HepG2 (cell line): ENCODE measurements around the gene CGREF1. TPM values are rescaled to one million over a fixed set of nuclear protein-coding genes. Genes with fewer than 3 reads are reported as not detected.

Experiments
- AFF4 ChIP-seq: sonication (generic); formaldehyde crosslinking; IDR thresholded peaks from 2 replicates; pipeline ENCODE4 v1.4.0; 2020; ENCODE audit warnings: missing genetic modification reagents
- ARID3A ChIP-seq: IDR thresholded peaks from 2 replicates; pipeline ENCODE4 v1.6.1; 2012; ENCODE audit warnings: low read depth, low read length, improper control_type of control experiment
- BCL6 ChIP-seq: IDR thresholded peaks from 2 replicates; pipeline ENCODE4 v1.6.1; 2016; ENCODE audit warnings: missing genetic modification reagents, missing compliant biosample characterization
- FOSL2 ChIP-seq: sonication (generic); formaldehyde crosslinking; IDR thresholded peaks from 2 replicates; pipeline ENCODE4 v1.4.0; 2020; ENCODE audit warnings: missing genetic modification reagents
- GABPB1 ChIP-seq: IDR thresholded peaks from 2 replicates; pipeline ENCODE4 v1.6.1; 2016; ENCODE audit warnings: mild to moderate bottlenecking, missing genetic modification reagents, moderate library complexity, missing compliant biosample characterization
- GATA4 ChIP-seq: sonication (generic); IDR thresholded peaks from 2 replicates; pipeline ENCODE4 v1.6.1; 2016; ENCODE audit warnings: antibody characterized with exemption, low read depth, borderline replicate concordance
- GPN1 ChIP-seq: sonication (generic); formaldehyde crosslinking; IDR thresholded peaks from 2 replicates; pipeline ENCODE4 v1.5.1; 2020; ENCODE audit warnings: missing genetic modification reagents, borderline replicate concordance
- HOXA7 ChIP-seq: sonication (generic); formaldehyde crosslinking; IDR thresholded peaks from 2 replicates; pipeline ENCODE4 v1.8.1; 2022; ENCODE audit warnings: mild to moderate bottlenecking, missing genetic modification reagents, moderate library complexity
- IRF1 ChIP-seq: sonication (generic); formaldehyde crosslinking; IDR thresholded peaks from 2 replicates; pipeline ENCODE4 v1.4.0; 2020; ENCODE audit warnings: low read depth, mild to moderate bottlenecking, missing genetic modification reagents
- IRX3 ChIP-seq: sonication (generic); formaldehyde crosslinking; IDR thresholded peaks from 2 replicates; pipeline ENCODE4 v1.8.1; 2023; ENCODE audit warnings: mild to moderate bottlenecking, low read depth, missing genetic modification reagents, borderline replicate concordance
- MEIS2 ChIP-seq: sonication (generic); formaldehyde crosslinking; IDR thresholded peaks from 2 replicates; pipeline ENCODE4 v1.9.0; 2021; ENCODE audit warnings: mild to moderate bottlenecking, missing genetic modification reagents
- MYC ChIP-seq: sonication (generic); formaldehyde crosslinking; IDR thresholded peaks from 2 replicates; pipeline ENCODE4 v1.9.0; 2021; ENCODE audit warnings: missing genetic modification reagents, borderline replicate concordance
- SMYD3 ChIP-seq: sonication (generic); formaldehyde crosslinking; IDR thresholded peaks from 2 replicates; pipeline ENCODE4 v1.8.1; 2023; ENCODE audit warnings: mild to moderate bottlenecking, missing genetic modification reagents
- SP4 ChIP-seq: sonication (generic); formaldehyde crosslinking; IDR thresholded peaks from 2 replicates; pipeline ENCODE4 v1.8.1; 2023; ENCODE audit warnings: mild to moderate bottlenecking, missing genetic modification reagents
- SRF ChIP-seq: IDR thresholded peaks from 2 replicates; pipeline ENCODE4 v1.6.1; 2011; ENCODE audit warnings: mild to moderate bottlenecking, low read depth, low read length, moderate library complexity
- STAG1 ChIP-seq: sonication (generic); formaldehyde crosslinking; IDR thresholded peaks from 2 replicates; pipeline ENCODE4 v1.4.0; 2020; ENCODE audit warnings: missing genetic modification reagents
- ZNF24 ChIP-seq: fragments of 450-650 bp; IDR thresholded peaks from 2 replicates; pipeline ENCODE4 v1.6.1; 2017; ENCODE audit warnings: antibody characterized with exemption, mild to moderate bottlenecking
- ZNF441 ChIP-seq: sonication (generic); formaldehyde crosslinking; IDR thresholded peaks from 2 replicates; pipeline ENCODE4 v1.7.0; 2021; ENCODE audit warnings: missing genetic modification reagents, borderline replicate concordance
- ZNF460 ChIP-seq: sonication (generic); formaldehyde crosslinking; IDR thresholded peaks from 2 replicates; pipeline ENCODE4 v1.5.1; 2020; ENCODE audit warnings: missing genetic modification reagents, mild to moderate bottlenecking, borderline replicate concordance
- ZNF496 ChIP-seq: sonication (generic); formaldehyde crosslinking; IDR thresholded peaks from 2 replicates; pipeline ENCODE4 v1.8.1; 2023; ENCODE audit warnings: mild to moderate bottlenecking, moderate library complexity, missing genetic modification reagents; ENCODE audit not compliant: insufficient replicate concordance
- ZNF703 ChIP-seq: sonication (generic); formaldehyde crosslinking; IDR thresholded peaks from 2 replicates; pipeline ENCODE4 v1.5.1; 2020; ENCODE audit warnings: missing genetic modification reagents, mild to moderate bottlenecking, moderate library complexity, borderline replicate concordance
- polyA plus RNA-seq, 8 experiments: library from polyadenylated mRNA; depleted of rRNA in 3 of 8; stranded (reverse) in 7 of 8; unstranded in 1 of 8; fragments of >200 nt; fragmentation: Illumina TruSeq in 4 of 8; extraction: Trizol in 4 of 8; gene quantifications; 2 replicates each; pipeline versions ENCODE4 v1.2.1 to v1.2.3, GENCODE V29; 2011 to 2016; ENCODE audit warnings: low read depth in 4 of 8, missing spikeins in 1 of 8, mixed read lengths in 1 of 8; ENCODE audit not compliant: insufficient read depth in 1 of 8
- total RNA-seq, 5 experiments: library from RNA; depleted of rRNA; stranded (reverse); fragments of >200 nt; fragmentation: Illumina TruSeq; extraction: Trizol; gene quantifications; 2 replicates each; pipeline ENCODE4 v1.2.3, GENCODE V29; 2016; ENCODE audit warnings: low read depth in 1 of 5
- TF ChIP-seq, protein P1 (sequence below): sonication (generic); formaldehyde crosslinking; IDR thresholded peaks from 2 replicates; pipeline ENCODE4 v1.4.0; 2020; ENCODE audit warnings: mild to moderate bottlenecking, missing genetic modification reagents

Gene CGREF1
- total and polyA plus RNA-seq, 2 of the 13 experiments (the other 11 are each of a cell fraction or from before 2014, with no cell fraction given), result 13.9 to 23.4 TPM

DNA sequence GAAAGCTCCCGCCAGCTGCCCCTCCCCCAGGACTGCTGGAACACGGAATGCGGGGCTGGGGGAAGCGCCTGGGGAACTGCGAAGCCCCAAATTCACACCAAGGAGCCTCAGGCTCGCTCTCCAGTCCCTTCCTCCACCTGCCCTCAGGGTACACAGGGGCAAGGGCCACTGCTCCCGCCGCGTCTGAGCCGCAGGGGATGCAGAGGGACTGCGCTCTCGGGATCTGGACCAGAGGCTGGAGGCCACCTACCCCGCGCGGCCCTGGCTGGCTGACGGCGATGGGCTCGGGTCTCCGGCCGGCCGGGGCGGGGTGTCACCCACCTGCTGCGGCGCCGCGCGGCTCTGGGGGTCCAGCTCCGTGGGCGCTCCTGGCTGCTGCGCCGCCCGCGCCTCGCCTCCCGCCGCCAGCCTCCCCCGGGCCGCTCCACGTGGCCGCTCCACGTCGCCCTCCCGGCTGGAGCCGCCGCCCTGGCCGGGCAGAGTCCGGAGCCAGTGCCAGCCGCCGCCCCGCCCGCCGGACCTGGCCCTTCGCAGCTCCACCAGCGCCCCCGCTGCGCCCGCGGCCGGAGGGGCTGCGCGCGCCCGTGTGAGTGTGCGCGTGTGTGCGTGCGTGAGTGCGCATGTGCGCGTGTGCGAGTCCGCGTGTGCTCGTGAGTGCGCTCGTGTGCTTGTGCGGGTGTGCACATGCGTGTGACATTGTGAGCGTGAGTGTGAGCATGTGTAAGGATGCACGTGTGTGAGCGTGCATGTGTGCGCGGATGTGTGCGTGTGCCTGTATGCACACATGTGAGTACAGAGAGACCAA lies at the start of gene CGREF1 (continued):
- TF ChIP-seq, protein P1, sequence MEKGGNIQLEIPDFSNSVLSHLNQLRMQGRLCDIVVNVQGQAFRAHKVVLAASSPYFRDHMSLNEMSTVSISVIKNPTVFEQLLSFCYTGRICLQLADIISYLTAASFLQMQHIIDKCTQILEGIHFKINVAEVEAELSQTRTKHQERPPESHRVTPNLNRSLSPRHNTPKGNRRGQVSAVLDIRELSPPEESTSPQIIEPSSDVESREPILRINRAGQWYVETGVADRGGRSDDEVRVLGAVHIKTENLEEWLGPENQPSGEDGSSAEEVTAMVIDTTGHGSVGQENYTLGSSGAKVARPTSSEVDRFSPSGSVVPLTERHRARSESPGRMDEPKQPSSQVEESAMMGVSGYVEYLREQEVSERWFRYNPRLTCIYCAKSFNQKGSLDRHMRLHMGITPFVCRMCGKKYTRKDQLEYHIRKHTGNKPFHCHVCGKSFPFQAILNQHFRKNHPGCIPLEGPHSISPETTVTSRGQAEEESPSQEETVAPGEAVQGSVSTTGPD (CRISPR knock-in tag), result no peak
- TF ChIP-seq IRX3 (CRISPR knock-in tag) (0 out of 2 replicates have a peak, but pooled peaks have one; percentile 77), ZNF441 (no peak; the same call in 1 of the 2 replicates), HOXA7 (CRISPR knock-in tag) (no peak), IRF1 (CRISPR knock-in tag) (no peak), ZNF24 (no peak), ZNF460 (CRISPR knock-in tag) (no peak), SMYD3 (CRISPR knock-in tag) (no peak), AFF4 (CRISPR knock-in tag) (no peak), SRF (no peak), MEIS2 (no peak), ZNF496 (CRISPR knock-in tag) (no peak), GABPB1 (CRISPR knock-in tag) (peak; percentile 54; the same call in 1 of the 2 replicates), STAG1 (CRISPR knock-in tag) (no peak), GATA4 (no peak), BCL6 (CRISPR knock-in tag) (0 out of 2 replicates have a peak, but pooled peaks have one; percentile 3), GPN1 (CRISPR knock-in tag) (no peak), ARID3A (no peak), SP4 (CRISPR knock-in tag) (no peak; the same call in 1 of the 2 replicates), FOSL2 (no peak), MYC (CRISPR knock-in tag) (peak; percentile 76; the same call in 1 of the 2 replicates), ZNF703 (CRISPR knock-in tag) (no peak)
